ENCODE measurements around the gene IL1RAPL2. TPM values are rescaled to one million over a fixed set of nuclear protein-coding genes. Genes with fewer than 3 reads are reported as not detected.

The IL1RAPL2 gene
- total RNA-seq, 1 donor, result not detected

DNA sequence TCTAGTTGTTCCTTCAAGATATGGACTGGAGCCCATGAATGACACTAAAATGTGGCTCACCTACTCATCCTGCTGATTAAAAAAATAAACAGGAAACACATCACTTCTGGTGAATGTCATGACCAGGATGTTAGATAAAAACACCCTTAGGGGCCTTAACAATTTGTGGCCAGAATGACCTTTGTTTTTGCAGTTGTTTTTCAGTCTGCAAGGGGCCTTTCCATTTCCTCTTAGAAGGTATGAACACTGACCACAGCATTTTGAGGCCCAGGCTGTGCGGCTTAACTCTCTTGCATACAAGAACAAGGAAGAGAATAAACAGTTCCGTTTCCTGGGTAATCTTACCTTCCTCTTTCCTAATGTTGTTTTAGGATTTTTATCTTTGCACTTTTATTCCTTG is 113.2 kb downstream of the IL1RAPL2 start:
- no peak overlapping the region for H3K27ac ChIP-seq (ENCODE audit: low read depth, low read length)
- TF ChIP-seq, protein P1, sequence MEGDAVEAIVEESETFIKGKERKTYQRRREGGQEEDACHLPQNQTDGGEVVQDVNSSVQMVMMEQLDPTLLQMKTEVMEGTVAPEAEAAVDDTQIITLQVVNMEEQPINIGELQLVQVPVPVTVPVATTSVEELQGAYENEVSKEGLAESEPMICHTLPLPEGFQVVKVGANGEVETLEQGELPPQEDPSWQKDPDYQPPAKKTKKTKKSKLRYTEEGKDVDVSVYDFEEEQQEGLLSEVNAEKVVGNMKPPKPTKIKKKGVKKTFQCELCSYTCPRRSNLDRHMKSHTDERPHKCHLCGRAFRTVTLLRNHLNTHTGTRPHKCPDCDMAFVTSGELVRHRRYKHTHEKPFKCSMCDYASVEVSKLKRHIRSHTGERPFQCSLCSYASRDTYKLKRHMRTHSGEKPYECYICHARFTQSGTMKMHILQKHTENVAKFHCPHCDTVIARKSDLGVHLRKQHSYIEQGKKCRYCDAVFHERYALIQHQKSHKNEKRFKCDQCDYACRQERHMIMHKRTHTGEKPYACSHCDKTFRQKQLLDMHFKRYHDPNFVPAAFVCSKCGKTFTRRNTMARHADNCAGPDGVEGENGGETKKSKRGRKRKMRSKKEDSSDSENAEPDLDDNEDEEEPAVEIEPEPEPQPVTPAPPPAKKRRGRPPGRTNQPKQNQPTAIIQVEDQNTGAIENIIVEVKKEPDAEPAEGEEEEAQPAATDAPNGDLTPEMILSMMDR (IDR thresholded peaks at IDR 0.05; ENCODE audit: extremely low read depth, low read depth, low read length), result no peak
- H3K9me3 ChIP-seq (ENCODE audit: low read depth, low read length), result no peaks in the 10 kb centered on the region
- H3K36me3 ChIP-seq (ENCODE audit: insufficient read depth, low read length), result no peaks in the 10 kb centered on the region
- H4K20me1 ChIP-seq (ENCODE audit: insufficient read depth, low read length), result no peaks in the 10 kb centered on the region
- no peaks in the 10 kb centered on the region for H3K79me2 ChIP-seq (ENCODE audit: insufficient read depth, low read length)
- H2AFZ ChIP-seq (ENCODE audit: low read length), result no peak overlapping the region
- no peak overlapping the region for H3K4me2 ChIP-seq (ENCODE audit: insufficient read depth, low read length)
- no peak overlapping the region for H3K4me3 ChIP-seq (ENCODE audit: insufficient read depth, low read length)
- no peaks in the 10 kb centered on the region for H3K4me1 ChIP-seq (ENCODE audit: insufficient read depth, low read length)
- no peaks in the 10 kb centered on the region for H3K27me3 ChIP-seq (ENCODE audit: insufficient read depth, low read length)
- DNase-seq (ENCODE audit: insufficient read length, low spot score, missing footprints), result no peak

DNA sequence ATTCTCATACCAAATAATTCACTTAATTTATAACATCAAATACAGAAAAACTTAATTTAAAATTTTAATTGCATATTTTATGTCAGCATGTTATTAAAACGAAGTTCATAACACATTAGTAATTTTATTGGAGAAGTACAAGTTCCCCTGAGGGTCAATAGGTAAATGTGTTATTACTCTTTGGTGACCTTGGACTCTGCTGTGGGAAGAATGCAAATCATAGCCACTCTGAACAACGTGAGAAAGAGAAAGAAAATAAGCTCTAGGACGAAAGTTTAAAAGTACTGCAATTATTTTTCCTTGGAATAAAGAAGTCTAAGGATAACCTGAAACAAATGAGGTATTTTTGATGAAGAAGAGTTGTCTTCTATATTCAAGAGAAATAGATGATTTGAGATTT is 115.2 kb downstream of the IL1RAPL2 start:
- no peak overlapping the region for H3K4me2 ChIP-seq (ENCODE audit: insufficient read depth, low read length)
- H3K36me3 ChIP-seq (ENCODE audit: insufficient read depth, low read length), result no peaks in the 10 kb centered on the region
- TF ChIP-seq, protein P1 (IDR thresholded peaks at IDR 0.05; ENCODE audit: extremely low read depth, low read depth, low read length), result no peak
- H4K20me1 ChIP-seq (ENCODE audit: insufficient read depth, low read length), result no peaks in the 10 kb centered on the region
- H3K4me1 ChIP-seq (ENCODE audit: insufficient read depth, low read length), result no peaks in the 10 kb centered on the region
- H3K27ac ChIP-seq (ENCODE audit: low read depth, low read length), result no peak overlapping the region
- no peaks in the 10 kb centered on the region for H3K27me3 ChIP-seq (ENCODE audit: insufficient read depth, low read length)
- H2AFZ ChIP-seq (ENCODE audit: low read length), result no peak overlapping the region
- H3K4me3 ChIP-seq (ENCODE audit: insufficient read depth, low read length), result no peak overlapping the region
- no peaks in the 10 kb centered on the region for H3K9me3 ChIP-seq (ENCODE audit: low read depth, low read length)
- DNase-seq (ENCODE audit: insufficient read length, low spot score, missing footprints), result no peak
- H3K79me2 ChIP-seq (ENCODE audit: insufficient read depth, low read length), result no peaks in the 10 kb centered on the region

DNA sequence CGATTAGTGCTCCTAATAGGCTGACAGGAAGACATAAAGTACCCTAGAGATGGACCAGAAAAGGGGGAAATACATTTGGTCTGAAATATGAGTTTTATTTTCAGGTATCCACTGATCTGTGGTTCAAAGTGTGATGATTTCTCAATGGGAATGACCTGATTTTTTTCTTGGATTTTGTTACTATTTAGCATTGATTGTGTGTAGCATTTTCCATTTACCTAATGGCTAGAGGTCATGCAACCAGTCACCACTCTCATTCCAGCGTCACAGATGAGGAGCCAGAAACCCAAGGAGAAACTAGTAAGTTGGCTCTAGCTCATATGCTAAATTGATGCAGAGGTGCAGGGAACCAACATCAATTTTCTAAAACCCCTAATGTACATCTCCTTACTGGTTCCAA is 118.1 kb downstream of the IL1RAPL2 start:
- TF ChIP-seq, protein P1 (IDR thresholded peaks at IDR 0.05; ENCODE audit: extremely low read depth, low read depth, low read length), result no peak
- Histone ChIP-seq H3K79me2 (ENCODE audit: insufficient read depth, low read length) (no peaks in the 10 kb centered on the region), H3K27me3 (ENCODE audit: insufficient read depth, low read length) (no peaks in the 10 kb centered on the region), H3K36me3 (ENCODE audit: insufficient read depth, low read length) (no peaks in the 10 kb centered on the region), H4K20me1 (ENCODE audit: insufficient read depth, low read length) (no peaks in the 10 kb centered on the region), H3K4me3 (ENCODE audit: insufficient read depth, low read length) (no peak overlapping the region), H3K4me2 (ENCODE audit: insufficient read depth, low read length) (no peak overlapping the region), H3K9me3 (ENCODE audit: low read depth, low read length) (no peaks in the 10 kb centered on the region), H2AFZ (ENCODE audit: low read length) (no peak overlapping the region), H3K4me1 (ENCODE audit: insufficient read depth, low read length) (no peaks in the 10 kb centered on the region), H3K27ac (ENCODE audit: low read depth, low read length) (no peak overlapping the region)
- DNase-seq (ENCODE audit: insufficient read length, low spot score, missing footprints), result no peak

DNA sequence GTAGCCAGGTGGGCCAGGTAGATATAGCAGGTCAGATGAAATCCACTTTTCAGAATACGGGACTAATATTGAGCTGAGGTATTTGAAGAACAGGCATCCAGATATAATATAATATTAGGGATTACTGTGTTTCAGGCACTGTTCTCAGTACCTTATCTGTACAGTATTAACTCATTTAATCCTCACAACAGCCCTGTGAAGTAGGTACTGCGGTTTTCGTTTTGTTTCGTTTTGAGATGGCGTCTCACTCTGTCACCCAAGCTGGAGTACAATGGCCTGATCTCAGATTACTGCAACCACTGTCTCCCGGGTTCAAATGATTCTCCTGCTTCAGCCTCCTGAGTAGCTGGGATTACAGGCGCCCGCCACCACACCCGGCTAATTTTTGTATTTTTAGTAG is 129.6 kb downstream of the IL1RAPL2 start:
- no peaks in the 10 kb centered on the region for H3K4me1 ChIP-seq (ENCODE audit: insufficient read depth, low read length)

More for the DNA sequence above, 129.6 kb downstream of the IL1RAPL2 start:
- Histone ChIP-seq H3K4me2 (ENCODE audit: insufficient read depth, low read length) (no peak overlapping the region), H3K27ac (ENCODE audit: low read depth, low read length) (no peak overlapping the region), H3K27me3 (ENCODE audit: insufficient read depth, low read length) (peaks cover 3% of the 10 kb centered on the region), H4K20me1 (ENCODE audit: insufficient read depth, low read length) (no peaks in the 10 kb centered on the region), H3K36me3 (ENCODE audit: insufficient read depth, low read length) (no peaks in the 10 kb centered on the region), H2AFZ (ENCODE audit: low read length) (no peak overlapping the region), H3K4me3 (ENCODE audit: insufficient read depth, low read length) (no peak overlapping the region), H3K9me3 (ENCODE audit: low read depth, low read length) (no peaks in the 10 kb centered on the region), H3K79me2 (ENCODE audit: insufficient read depth, low read length) (no peaks in the 10 kb centered on the region)
- DNase-seq (ENCODE audit: insufficient read length, low spot score, missing footprints), result no peak
- TF ChIP-seq, protein P1 (IDR thresholded peaks at IDR 0.05; ENCODE audit: extremely low read depth, low read depth, low read length), result no peak
